ENCODE data around the gene MLST8.

Gene MLST8

GRCh38 chr16:2223942-2224486, 18.8 kb downstream of the MLST8 start:
- 0 out of 2 replicates have a peak, but pooled peaks have one; percentile 18 for TF ChIP-seq CTCF (IDR thresholded peaks at IDR 0.05; ENCODE audit: control insufficient read depth, extremely low read depth, insufficient read depth)
- DNase-seq (ENCODE audit: low read depth): no peak
- H3K4me3 ChIP-seq (ENCODE audit: low read depth, low read length): peak overlapping the region; percentile 72

- 0 out of 2 replicates have a peak, but pooled peaks have one; percentile 5 for TF ChIP-seq CTCF (IDR thresholded peaks at IDR 0.05; ENCODE audit: control insufficient read depth, extremely low read depth, insufficient read depth)
- peak; percentile 87 for DNase-seq (ENCODE audit: low read depth)
- peak overlapping the region; percentile 27 for H3K4me3 ChIP-seq (ENCODE audit: low read depth, low read length)
Measured at GRCh38 chr16:2226245-2226793, 21.1 kb downstream of the MLST8 start.

- DNase-seq (ENCODE audit: low read depth): no peak
- H3K4me3 ChIP-seq (ENCODE audit: low read depth, low read length): peak overlapping the region; percentile 27
- no peak for TF ChIP-seq CTCF (IDR thresholded peaks at IDR 0.05; ENCODE audit: control insufficient read depth, extremely low read depth, insufficient read depth)
Measured at GRCh38 chr16:2226918-2227317, 21.7 kb downstream of the MLST8 start.

GRCh38 chr16:2228161-2228824, 23.0 kb downstream of the MLST8 start:
- H3K4me3 ChIP-seq (ENCODE audit: low read depth, low read length): peak overlapping the region; percentile 42
- DNase-seq (ENCODE audit: low read depth): no peak
- no peak for TF ChIP-seq CTCF (IDR thresholded peaks at IDR 0.05; ENCODE audit: control insufficient read depth, extremely low read depth, insufficient read depth)

- no peak overlapping the region for H3K4me3 ChIP-seq (ENCODE audit: low read depth, low read length)
- TF ChIP-seq CTCF (IDR thresholded peaks at IDR 0.05; ENCODE audit: control insufficient read depth, extremely low read depth, insufficient read depth): no peak
- no peak for DNase-seq (ENCODE audit: low read depth)
Measured at GRCh38 chr16:2229091-2229490, 23.8 kb downstream of the MLST8 start.

GRCh38 chr16:2229632-2230250, 24.5 kb downstream of the MLST8 start:
- no peak for DNase-seq (ENCODE audit: low read depth)
- no peak for TF ChIP-seq CTCF (IDR thresholded peaks at IDR 0.05; ENCODE audit: control insufficient read depth, extremely low read depth, insufficient read depth)
- H3K4me3 ChIP-seq (ENCODE audit: low read depth, low read length): no peak overlapping the region
